Loucy (cell line): ENCODE data around the gene CACYBP.

Experiments used
- H2AFZ ChIP-seq: fragments of 200-600 bp; sonication (generic); 2 replicates; pipeline ENCODE4 v1.6.0; 2016; ENCODE audit warnings: antibody characterized with exemption, mild to moderate bottlenecking, low read length, moderate library complexity
- H3F3A ChIP-seq: fragments of 200-600 bp; 2 replicates; pipeline ENCODE4 v1.6.0; 2016; ENCODE audit warnings: antibody characterized with exemption, low read depth, mild to moderate bottlenecking
- H3K27me3 ChIP-seq: fragments of 200-600 bp; sonication (generic); 2 replicates; pipeline ENCODE4 v1.6.1; 2014; ENCODE audit warnings: low read length, mild to moderate bottlenecking; ENCODE audit not compliant: insufficient read depth, poor library complexity, severe bottlenecking
- H3K36me3 ChIP-seq: fragments of 200-600 bp; sonication (generic); 2 replicates; pipeline ENCODE4 v1.6.1; 2016; ENCODE audit warnings: low read length; ENCODE audit not compliant: insufficient read depth
- H3K4me1 ChIP-seq: fragments of 200-600 bp; sonication (generic); 2 replicates; pipeline ENCODE4 v1.5.1; 2014; ENCODE audit warnings: low read length, mild to moderate bottlenecking; ENCODE audit not compliant: insufficient read depth, poor library complexity, severe bottlenecking
- H3K4me2 ChIP-seq: fragments of 200-600 bp; sonication (generic); 2 replicates; pipeline ENCODE4 v1.6.0; 2014; ENCODE audit warnings: antibody characterized with exemption, low read length, low read depth, mild to moderate bottlenecking; ENCODE audit not compliant: poor library complexity, severe bottlenecking
- H3K4me3 ChIP-seq: fragments of 200-600 bp; sonication (generic); 2 replicates; pipeline ENCODE4 v1.5.1; 2014; ENCODE audit warnings: low read length, mild to moderate bottlenecking, mixed read lengths; ENCODE audit not compliant: poor library complexity, severe bottlenecking
- H3K79me2 ChIP-seq: fragments of 200-600 bp; sonication (generic); 2 replicates; pipeline ENCODE4 v1.6.1; 2014; ENCODE audit warnings: low read length; ENCODE audit not compliant: insufficient read depth
- H3K9ac ChIP-seq: fragments of 200-600 bp; sonication (generic); 2 replicates; pipeline ENCODE4 v1.6.0; 2014; ENCODE audit warnings: mild to moderate bottlenecking, low read depth, low read length, moderate library complexity; ENCODE audit not compliant: poor library complexity, severe bottlenecking
- H3K9me2 ChIP-seq: fragments of 200-600 bp; sonication (generic); replicated peaks from 2 replicates; pipeline ENCODE4 v1.6.1; 2016; ENCODE audit warnings: low read depth, low read length, mixed read lengths
- H3K9me3 ChIP-seq: fragments of 200-600 bp; sonication (generic); 2 replicates; pipeline ENCODE4 v1.6.1; 2014; ENCODE audit warnings: mild to moderate bottlenecking, antibody characterized with exemption, low read length, low read depth; ENCODE audit not compliant: insufficient read depth
- H4K20me1 ChIP-seq: fragments of 200-600 bp; sonication (generic); 2 replicates; pipeline ENCODE4 v1.6.0; 2014; ENCODE audit warnings: antibody characterized with exemption, low read length, mild to moderate bottlenecking; ENCODE audit not compliant: insufficient read depth, poor library complexity, severe bottlenecking
- CTCF ChIP-seq: fragments of 200-600 bp; sonication (generic); conservative IDR thresholded peaks from 2 replicates; pipeline ENCODE4 v1.5.1; 2014; ENCODE audit warnings: mild to moderate bottlenecking, antibody characterized with exemption, low read length
- EZH2phosphoT487 ChIP-seq: fragments of 200-600 bp; IDR thresholded peaks from 2 replicates; pipeline ENCODE4 v1.6.1; 2018; ENCODE audit warnings: antibody characterized with exemption, mild to moderate bottlenecking, moderate library complexity, borderline replicate concordance

Gene CACYBP

GRCh38 chr1:174990382-174990999 is 9.3 kb upstream of the CACYBP start:
- Histone ChIP-seq H3K79me2 (no peaks in the 10 kb centered on the region), H3K9me3 (no peaks in the 10 kb centered on the region), H3K9ac (peak overlapping the region; percentile 79), H3K4me2 (peak overlapping the region; percentile 93), H2AFZ (peak overlapping the region; percentile 90), H3K4me3 (peak overlapping the region; percentile 75), H3K27me3 (no peaks in the 10 kb centered on the region), H3K36me3 (no peaks in the 10 kb centered on the region), H4K20me1 (no peaks in the 10 kb centered on the region), H3K9me2 (no peaks in the 10 kb centered on the region), H3F3A (no peaks in the 10 kb centered on the region), H3K4me1 (peaks cover 11% of the 10 kb centered on the region)
- TF ChIP-seq CTCF (no peak), EZH2phosphoT487 (no peak)

GRCh38 chr1:174991473-174991872 is 8.3 kb upstream of the CACYBP start:
- peaks cover 11% of the 10 kb centered on the region for H3K4me1 ChIP-seq
- H3K4me3 ChIP-seq, result no peak overlapping the region
- H3K79me2 ChIP-seq, result no peaks in the 10 kb centered on the region
- no peaks in the 10 kb centered on the region for H3K9me3 ChIP-seq
- TF ChIP-seq CTCF (no peak), EZH2phosphoT487 (no peak)
- H3K27me3 ChIP-seq, result no peaks in the 10 kb centered on the region
- no peaks in the 10 kb centered on the region for H4K20me1 ChIP-seq
- H3K9me2 ChIP-seq, result no peaks in the 10 kb centered on the region
- H2AFZ ChIP-seq, result no peak overlapping the region
- no peaks in the 10 kb centered on the region for H3K36me3 ChIP-seq
- no peak overlapping the region for H3K9ac ChIP-seq
- H3F3A ChIP-seq, result no peaks in the 10 kb centered on the region
- H3K4me2 ChIP-seq, result no peak overlapping the region

GRCh38 chr1:174995121-174995520 is 4.6 kb upstream of the CACYBP start:
- no peak overlapping the region for H3K4me2 ChIP-seq
- peaks cover 16% of the 10 kb centered on the region for H3K4me1 ChIP-seq
- H3K4me3 ChIP-seq, result no peak overlapping the region
- no peaks in the 10 kb centered on the region for H3K9me2 ChIP-seq
- TF ChIP-seq CTCF (no peak), EZH2phosphoT487 (no peak)
- H3K9me3 ChIP-seq, result no peaks in the 10 kb centered on the region
- H3K9ac ChIP-seq, result no peak overlapping the region
- H2AFZ ChIP-seq, result no peak overlapping the region
- no peaks in the 10 kb centered on the region for H3K27me3 ChIP-seq
- H3K36me3 ChIP-seq, result no peaks in the 10 kb centered on the region
- H3K79me2 ChIP-seq, result peaks cover 3% of the 10 kb centered on the region
- H4K20me1 ChIP-seq, result peaks cover under 1% of the 10 kb centered on the region
- H3F3A ChIP-seq, result peaks cover 6% of the 10 kb centered on the region; the same call in 1 of the 2 replicates
